NCI-H2081 treated with DMSO at 0.1 percent for 48 hours (cell line): ENCODE results near the gene SSBP3.

ENCODE experiments used
- DNase-seq: peaks from one replicate; lab custom pipeline; 2025; lab: John Stamatoyannopoulos, UW

The SSBP3 gene

GRCh38 chr1:54329312-54330003, 76.7 kb downstream of the SSBP3 start:
- DNase-seq: no peak

GRCh38 chr1:54328066-54328636, 78.0 kb downstream of the SSBP3 start:
- DNase-seq: no peak

DNA sequence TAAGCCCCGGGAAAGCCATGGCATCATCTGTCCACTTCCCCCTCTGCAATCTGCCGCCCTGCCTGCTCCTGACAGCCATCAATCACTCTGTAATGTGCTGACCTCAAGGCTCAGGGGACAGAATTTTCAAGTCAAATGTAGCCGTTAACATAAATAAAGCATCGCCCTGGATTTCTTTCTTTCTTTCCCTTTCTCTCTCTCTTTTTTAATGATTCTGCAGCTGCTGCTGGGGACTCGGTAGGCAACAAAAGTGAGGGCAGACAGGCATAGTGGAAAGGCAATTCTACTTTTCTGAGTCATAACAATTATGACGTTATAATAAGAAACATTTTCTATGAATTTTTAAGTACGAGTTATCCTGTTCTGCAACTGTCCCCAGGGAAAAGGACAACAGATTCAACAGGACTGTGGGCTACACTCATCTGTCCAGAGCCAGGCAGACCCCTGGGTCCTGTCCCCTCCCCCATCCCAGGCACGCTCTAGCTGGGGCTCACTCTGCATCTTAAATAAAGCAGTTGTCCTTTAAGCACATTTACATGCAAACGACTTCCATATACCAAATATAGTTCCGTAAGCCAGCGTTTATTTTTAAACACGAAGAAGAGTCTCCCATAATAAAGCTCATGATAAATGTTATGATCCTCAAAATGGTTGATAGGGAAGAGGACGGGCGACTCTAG, 78.7 kb downstream of the SSBP3 start:
- no peak for DNase-seq

GRCh38 chr1:54326543-54327385, 79.4 kb downstream of the SSBP3 start:
- no peak for DNase-seq

DNA sequence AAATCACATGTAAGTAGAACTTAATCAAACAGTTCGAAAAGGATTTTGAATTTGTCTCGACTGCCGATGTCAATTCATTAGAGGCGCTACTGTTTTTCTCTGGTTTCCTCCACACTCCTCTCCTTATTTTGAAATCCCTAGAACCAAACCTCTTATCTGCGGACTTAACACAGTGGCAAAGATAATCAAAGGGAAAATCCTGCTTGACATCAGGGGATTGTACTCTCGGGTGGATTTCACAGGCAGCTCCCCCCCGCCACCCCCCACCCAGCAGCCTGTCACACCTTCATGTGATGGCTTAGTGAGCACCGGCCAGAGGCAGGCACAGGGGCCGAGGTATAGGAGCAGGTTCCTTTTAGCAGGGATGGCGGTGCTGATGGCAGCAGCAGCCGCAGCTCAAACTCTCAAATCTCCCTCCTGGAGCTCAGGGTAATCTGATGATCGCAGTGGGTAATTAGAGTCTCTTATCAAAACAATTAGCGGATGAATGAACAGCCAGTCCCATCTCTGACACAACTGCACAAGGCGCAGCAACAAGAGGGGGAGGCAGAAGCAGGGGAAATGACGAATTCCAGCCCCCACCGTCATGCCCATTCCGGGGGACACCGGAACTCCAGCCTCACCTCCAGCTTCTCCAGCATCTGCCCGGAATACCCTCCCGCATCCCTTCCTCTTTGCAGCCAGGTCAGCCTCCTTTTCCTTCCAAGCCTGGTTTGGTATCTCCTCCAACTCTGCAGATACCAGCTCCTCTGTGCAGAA, 80.3 kb downstream of the SSBP3 start:
- no peak for DNase-seq

GRCh38 chr1:54325284-54325683, 80.9 kb downstream of the SSBP3 start:
- DNase-seq: no peak

DNA sequence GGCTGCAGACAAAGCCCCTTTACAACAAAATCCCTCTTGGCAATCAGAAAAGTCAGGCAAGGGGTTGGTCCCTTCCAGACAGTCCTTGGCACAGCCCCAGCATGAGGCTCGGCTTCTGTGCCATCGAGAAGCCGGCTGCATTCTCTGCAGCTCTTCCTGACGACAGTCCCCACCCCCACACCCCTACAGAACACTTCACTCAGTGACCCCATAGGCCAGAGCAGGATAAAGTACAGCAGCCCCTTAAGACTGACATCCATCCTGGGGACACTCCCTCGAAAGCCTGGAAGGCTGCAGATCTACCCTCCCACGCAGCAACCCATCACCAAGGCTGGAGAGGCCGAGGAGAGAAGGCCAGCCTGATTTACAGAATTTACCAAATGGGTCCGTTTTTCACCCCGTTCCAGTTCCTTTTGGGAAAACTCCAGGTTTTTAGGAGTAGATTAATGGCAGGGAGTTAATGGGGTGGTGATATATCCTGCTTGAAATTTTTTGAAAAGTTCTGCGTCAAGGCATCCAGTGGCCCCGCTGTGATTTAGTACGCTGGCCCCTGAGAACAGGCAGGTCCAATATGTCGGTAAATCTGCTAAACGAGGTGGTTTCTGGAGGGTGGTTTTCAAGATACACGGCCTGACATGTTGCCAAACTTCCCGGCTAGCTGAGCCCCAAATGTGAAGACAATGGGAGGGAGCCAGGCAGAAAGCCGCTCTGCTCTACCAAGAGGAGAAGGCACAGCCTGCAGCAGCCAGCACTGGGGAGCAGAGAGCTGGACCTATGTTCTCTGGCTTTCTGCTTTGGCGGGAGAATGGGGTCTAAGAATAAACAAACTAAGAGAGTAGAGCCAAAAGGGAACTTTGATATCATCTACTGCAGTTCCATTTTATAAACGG, 81.7 kb downstream of the SSBP3 start:
- no peak for DNase-seq

DNA sequence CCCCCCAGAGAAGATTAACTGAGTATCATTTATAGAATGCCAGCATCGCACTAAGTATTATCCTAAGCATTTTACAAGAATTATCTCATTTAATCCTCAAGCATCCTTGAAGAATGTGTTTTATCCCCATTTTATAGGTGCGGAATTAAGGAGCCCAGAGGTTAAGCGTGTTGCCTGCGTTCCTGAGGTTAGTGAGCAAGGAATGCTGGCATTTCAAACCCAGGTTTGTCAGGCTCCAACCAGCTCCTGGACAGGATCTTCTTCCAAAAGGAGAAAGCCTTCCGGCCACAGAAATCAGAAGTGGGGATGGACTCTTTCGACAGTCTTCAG, 82.3 kb downstream of the SSBP3 start:
- no peak for DNase-seq

DNA sequence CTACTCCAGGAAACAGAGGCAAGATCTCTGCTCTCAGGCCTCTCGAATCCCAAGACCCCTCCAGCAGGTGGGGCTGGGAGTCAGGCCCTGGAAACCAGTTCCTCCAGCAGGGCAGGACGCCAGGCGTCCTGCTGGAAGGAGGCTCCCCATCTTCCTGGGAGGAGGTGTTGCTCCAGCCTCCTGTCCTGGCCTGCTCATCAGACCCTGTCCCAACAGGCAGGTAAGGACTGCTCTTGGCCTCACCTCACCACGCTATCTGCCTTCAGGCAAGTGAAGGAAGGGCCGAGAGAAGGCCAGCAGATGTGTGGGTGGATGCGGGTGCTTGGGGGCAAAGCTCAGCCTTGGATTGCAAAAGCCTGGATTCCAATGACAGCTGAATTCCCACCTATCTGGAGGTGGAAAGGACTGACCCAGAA, 82.9 kb downstream of the SSBP3 start:
- DNase-seq: no peak

GRCh38 chr1:54318246-54318814, 87.9 kb downstream of the SSBP3 start:
- DNase-seq: no peak

GRCh38 chr1:54317084-54317483, 89.1 kb downstream of the SSBP3 start:
- DNase-seq: no peak

GRCh38 chr1:54315099-54315498, 91.1 kb downstream of the SSBP3 start:
- DNase-seq: no peak

DNA sequence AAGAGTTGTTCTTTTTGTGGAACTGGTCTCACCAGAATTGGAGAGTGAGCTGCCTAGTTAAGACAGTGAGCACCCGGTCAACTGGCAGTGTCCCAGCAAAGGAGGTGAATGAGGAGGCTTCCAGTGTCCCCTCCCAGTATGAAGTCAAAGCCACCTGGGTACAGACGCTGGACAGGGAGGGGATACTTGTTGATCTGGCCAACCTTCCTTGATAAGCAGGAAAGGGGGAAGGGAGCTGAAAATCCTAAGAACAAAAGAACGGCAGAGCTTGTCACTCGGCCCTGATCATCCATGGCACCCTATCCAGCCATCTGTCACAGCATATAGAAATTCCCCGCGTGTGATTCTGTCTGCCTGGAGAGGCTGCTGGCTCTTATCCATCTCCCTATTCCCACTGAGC, 91.5 kb downstream of the SSBP3 start:
- no peak for DNase-seq

GRCh38 chr1:54312796-54313316, 93.3 kb downstream of the SSBP3 start:
- DNase-seq: peak; percentile 43

GRCh38 chr1:54311506-54311905, 94.7 kb downstream of the SSBP3 start:
- DNase-seq: no peak

- no peak for DNase-seq
These were observed 95.5 kb downstream of the SSBP3 start for GRCh38 chr1:54310439-54311328.

GRCh38 chr1:54309631-54310366, 96.4 kb downstream of the SSBP3 start:
- DNase-seq: peak; percentile 90

DNA sequence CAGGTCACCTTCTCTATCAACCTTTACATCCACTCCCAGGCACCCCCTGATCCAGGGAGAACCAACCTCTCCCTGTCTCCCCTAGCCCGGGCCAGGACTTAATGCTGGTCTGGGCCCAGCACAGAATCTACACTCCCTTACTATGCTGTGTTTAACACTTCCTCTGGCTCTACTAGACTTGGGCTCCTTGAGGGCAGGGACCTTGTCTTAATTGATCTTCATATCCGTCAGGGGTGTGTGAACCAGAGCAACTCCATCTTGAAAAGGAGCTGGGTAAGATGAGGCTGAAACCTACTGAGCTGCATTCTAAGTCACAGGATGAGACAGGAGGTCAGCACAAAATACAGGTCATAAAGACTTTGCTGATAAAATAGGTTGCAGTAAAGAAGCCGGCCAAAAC, 98.9 kb downstream of the SSBP3 start:
- DNase-seq: no peak
